Activated CD4-positive, alpha-beta T cell treated with anti-CD3 and anti-CD28 coated beads, Interleukin-2, amount 10 ng/mL, durations not matched to agents 24 days and 14 days (primary cell): ENCODE measurements around the gene DEAF1. TPM values are rescaled to one million over a fixed set of nuclear protein-coding genes. Genes with fewer than 3 reads are reported as not detected.
"Not testable (repeated sequence)": the region's sequence is repeated elsewhere in the genome, so short reads cannot be mapped to it uniquely, and the experiment has no call there.

ENCODE experiments used
- DNase-seq: peaks from one replicate; pipeline ENCODE4 v3.0.0; 2022
- H3K27ac Mint-ChIP-seq: one replicate; pipeline ENCODE4 v1.8.0; 2022; ENCODE audit warnings: mild to moderate bottlenecking, mixed read lengths
- H3K27me3 Mint-ChIP-seq: one replicate; pipeline ENCODE4 v1.8.0; 2022; ENCODE audit warnings: mixed read lengths
- H3K36me3 Mint-ChIP-seq: one replicate; pipeline ENCODE4 v1.8.0; 2022; ENCODE audit warnings: low read depth, mild to moderate bottlenecking, mixed read lengths
- H3K4me1 Mint-ChIP-seq: one replicate; pipeline ENCODE4 v1.8.0; 2021; ENCODE audit warnings: mixed read lengths
- H3K4me3 Mint-ChIP-seq: one replicate; pipeline ENCODE4 v1.8.0; 2022; ENCODE audit warnings: mild to moderate bottlenecking, moderate library complexity, mixed read lengths
- H3K9me3 Mint-ChIP-seq: one replicate; pipeline ENCODE4 v1.8.0; 2021; ENCODE audit warnings: mixed read lengths
- intact Hi-C: fragments of 100-400 bp; cut with micrococcal nuclease; formaldehyde crosslinking; loops from one replicate; pipeline ENCODE4 v1.15.1; 2023
- total RNA-seq: library from RNA; stranded (reverse); gene quantifications from 2 replicates; pipeline ENCODE4 v1.2.3, GENCODE V29; 2022

The DEAF1 gene
- total RNA-seq, 1 donor from 2014 or later = 66.3 TPM

DNA sequence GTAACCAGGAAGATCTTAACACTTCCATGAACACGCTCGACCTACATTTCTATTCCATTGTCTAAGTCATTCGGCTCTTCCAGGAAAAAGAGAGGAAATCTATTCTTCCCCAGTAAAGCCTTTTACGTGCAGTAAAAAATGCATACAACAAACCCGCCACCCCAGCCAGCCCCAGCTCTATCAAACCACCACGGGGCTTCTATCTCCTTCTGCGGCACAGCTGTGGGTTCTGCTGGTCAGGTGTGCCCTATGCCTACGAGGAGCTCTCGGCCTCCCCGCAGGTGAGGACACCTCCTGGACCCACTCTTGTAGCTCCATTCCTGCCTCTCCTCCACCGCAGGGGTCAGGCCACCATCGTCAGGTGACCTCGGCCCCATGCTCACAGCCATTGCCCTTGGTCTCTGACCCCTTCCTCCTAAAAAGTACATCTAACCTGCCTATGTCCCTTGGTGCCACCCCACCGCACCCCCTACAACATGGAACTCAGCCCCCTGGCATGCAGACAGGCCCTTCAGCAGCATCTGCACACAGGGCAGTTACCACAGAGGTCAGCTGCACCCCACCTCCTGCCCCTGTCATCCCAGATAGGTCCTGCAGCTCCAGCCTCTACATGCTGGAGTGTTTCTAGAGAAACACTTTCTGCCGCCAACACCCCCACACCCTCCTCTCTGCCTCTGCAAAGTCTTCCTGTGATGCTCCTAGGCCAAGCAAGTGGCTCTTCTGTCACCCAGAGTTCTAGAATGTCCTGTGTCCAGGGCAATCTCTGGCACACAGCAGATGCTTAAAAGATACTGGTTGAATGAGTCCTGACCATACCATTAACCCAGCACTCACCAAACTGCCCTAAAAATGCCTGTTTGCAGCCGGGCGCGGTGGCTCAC lies 3.1 kb downstream of the DEAF1 start:
- Mint-ChIP-seq H3K4me1 (peaks cover 37% of the 10 kb centered on the region), H3K4me3 (peak overlapping the region; percentile 90), H3K27me3 (no peaks in the 10 kb centered on the region), H3K9me3 (no peaks in the 10 kb centered on the region), H3K27ac (peak overlapping the region; percentile 59), H3K36me3 (peaks cover 28% of the 10 kb centered on the region)
- peak; percentile 63 for DNase-seq
- intact Hi-C loops = no loop called here

DNA sequence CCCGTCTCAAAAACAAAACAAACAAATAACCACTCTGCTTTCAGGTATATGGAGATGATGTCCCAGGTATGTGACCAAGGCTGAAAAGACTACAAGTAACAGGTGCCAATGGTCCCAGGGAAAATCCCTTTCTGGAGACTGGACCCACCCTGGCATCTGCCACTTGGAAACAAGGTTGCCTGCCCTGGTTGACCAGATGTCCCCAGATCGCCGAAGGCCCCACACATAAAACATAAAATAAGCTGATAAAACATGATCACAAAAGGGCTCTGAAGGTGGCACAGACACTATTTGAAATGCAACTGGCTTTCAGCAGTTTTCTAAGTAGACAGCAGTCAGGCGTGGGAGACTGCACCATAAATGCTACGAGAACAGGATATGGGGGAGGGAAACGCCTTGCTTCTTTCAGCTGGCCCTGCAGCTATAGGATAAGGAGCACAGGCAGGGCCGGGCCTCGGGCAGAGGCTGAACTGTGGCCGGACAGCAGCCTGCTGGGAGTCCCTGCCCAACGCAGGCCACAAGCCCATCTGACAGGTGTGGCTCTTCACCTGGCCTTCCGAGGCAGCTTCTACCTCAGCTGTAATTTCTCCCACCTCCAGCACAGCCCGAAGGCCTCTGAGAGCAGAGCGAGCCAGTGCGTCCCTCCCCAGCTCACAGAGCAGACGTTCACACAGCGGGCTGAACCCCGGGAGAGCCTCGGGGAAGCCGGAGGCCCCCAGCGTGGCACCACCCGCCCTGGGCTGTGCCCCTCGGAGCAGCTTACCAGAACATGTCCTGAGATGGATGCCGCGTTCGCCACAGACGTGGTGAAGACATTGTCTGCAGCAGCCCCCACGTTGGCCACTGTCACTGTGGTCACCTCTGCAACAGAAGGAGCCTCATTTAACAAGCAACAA lies 4.0 kb downstream of the DEAF1 start:
- Mint-ChIP-seq H3K27ac (peak overlapping the region; percentile 40), H3K4me3 (peak overlapping the region; percentile 90), H3K36me3 (peaks cover 34% of the 10 kb centered on the region), H3K27me3 (no peaks in the 10 kb centered on the region), H3K4me1 (peaks cover 36% of the 10 kb centered on the region), H3K9me3 (no peaks in the 10 kb centered on the region)
- DNase-seq = peak; percentile 79
- intact Hi-C loops = no loop called here

DNA sequence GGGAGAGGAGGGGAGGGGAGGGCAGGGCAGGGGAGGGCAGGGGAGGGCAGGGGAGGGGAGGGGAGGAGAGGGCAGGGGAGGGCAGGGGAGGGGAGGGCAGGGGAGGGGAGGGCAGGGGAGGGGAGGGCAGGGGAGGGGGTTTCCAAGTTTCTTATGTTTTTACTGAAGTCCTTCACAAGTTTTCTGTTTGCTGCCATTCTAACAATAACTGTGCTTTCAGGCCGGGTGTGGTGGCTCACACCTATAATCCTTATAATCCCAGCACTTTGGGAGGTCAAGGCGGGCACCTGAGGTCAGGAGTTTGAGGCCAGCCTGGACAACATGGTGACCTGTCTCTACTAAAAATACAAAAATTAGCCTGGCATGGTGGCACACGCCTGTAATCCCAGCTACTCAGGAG lies 4.8 kb downstream of the DEAF1 start:
- H3K4me3 Mint-ChIP-seq, H3K27me3 Mint-ChIP-seq, intact Hi-C loops, DNase-seq, H3K27ac Mint-ChIP-seq, H3K9me3 Mint-ChIP-seq: not testable (repeated sequence)
- peaks cover 37% of the 10 kb centered on the region for H3K36me3 Mint-ChIP-seq
- peaks cover 36% of the 10 kb centered on the region for H3K4me1 Mint-ChIP-seq

DNA sequence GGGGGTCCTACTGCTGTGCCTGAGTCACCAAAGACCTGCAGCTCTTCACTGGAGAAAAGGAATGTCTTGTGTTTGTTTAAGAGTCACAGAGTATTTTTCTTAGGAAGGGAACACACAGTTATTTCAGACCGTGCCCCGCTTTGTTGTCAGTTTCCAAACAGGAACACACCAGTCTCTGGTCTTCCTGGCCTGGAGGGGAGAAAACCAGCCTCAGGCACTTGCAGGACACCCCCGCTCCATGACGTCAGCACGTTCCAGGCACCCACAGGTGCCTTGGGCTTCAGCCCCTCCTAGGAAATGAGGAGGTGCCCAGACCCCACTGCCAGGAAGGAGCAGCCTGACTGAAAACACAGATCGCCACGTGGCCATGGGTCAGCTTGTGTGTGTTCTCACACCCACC lies 5.4 kb downstream of the DEAF1 start:
- intact Hi-C loops = no loop called here
- peaks cover 39% of the 10 kb centered on the region for H3K36me3 Mint-ChIP-seq
- no peak for DNase-seq
- H3K27ac Mint-ChIP-seq = peak overlapping the region; percentile 53
- H3K9me3 Mint-ChIP-seq = no peaks in the 10 kb centered on the region
- peaks cover 36% of the 10 kb centered on the region for H3K4me1 Mint-ChIP-seq
- no peak overlapping the region for H3K4me3 Mint-ChIP-seq
- no peaks in the 10 kb centered on the region for H3K27me3 Mint-ChIP-seq

DNA sequence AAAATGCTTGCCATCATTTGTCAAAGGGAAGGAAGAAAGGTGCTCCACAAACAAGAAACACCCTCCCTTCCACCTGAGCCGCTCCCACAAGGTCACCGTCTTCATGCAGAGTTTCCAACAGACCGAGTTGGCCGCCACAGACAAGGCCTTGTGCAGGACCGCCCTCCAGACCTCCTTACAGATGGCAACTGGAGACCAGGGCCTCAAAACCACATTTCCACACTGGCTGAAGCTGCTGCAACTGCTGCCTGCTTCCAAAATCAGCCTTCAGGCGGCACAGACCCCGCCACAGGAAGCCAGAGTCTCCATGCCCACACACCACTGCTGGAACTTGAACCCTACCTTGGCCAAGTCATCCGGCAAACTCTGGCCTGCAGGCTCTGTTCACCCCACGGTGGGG lies 6.3 kb downstream of the DEAF1 start:
- DNase-seq = no peak
- peaks cover 47% of the 10 kb centered on the region for H3K36me3 Mint-ChIP-seq
- H3K9me3 Mint-ChIP-seq = no peaks in the 10 kb centered on the region
- H3K4me1 Mint-ChIP-seq = peaks cover 36% of the 10 kb centered on the region
- H3K27ac Mint-ChIP-seq = no peak overlapping the region
- intact Hi-C loops = no loop called here
- H3K27me3 Mint-ChIP-seq = no peaks in the 10 kb centered on the region
- H3K4me3 Mint-ChIP-seq = no peak overlapping the region

GRCh38 chr11:687751-688150 lies 7.3 kb downstream of the DEAF1 start:
- Mint-ChIP-seq H3K36me3 (peaks cover 52% of the 10 kb centered on the region), H3K4me3 (no peak overlapping the region), H3K9me3 (no peaks in the 10 kb centered on the region), H3K4me1 (peaks cover 27% of the 10 kb centered on the region), H3K27me3 (no peaks in the 10 kb centered on the region), H3K27ac (no peak overlapping the region)
- DNase-seq = no peak
- intact Hi-C loops = no loop called here

DNA sequence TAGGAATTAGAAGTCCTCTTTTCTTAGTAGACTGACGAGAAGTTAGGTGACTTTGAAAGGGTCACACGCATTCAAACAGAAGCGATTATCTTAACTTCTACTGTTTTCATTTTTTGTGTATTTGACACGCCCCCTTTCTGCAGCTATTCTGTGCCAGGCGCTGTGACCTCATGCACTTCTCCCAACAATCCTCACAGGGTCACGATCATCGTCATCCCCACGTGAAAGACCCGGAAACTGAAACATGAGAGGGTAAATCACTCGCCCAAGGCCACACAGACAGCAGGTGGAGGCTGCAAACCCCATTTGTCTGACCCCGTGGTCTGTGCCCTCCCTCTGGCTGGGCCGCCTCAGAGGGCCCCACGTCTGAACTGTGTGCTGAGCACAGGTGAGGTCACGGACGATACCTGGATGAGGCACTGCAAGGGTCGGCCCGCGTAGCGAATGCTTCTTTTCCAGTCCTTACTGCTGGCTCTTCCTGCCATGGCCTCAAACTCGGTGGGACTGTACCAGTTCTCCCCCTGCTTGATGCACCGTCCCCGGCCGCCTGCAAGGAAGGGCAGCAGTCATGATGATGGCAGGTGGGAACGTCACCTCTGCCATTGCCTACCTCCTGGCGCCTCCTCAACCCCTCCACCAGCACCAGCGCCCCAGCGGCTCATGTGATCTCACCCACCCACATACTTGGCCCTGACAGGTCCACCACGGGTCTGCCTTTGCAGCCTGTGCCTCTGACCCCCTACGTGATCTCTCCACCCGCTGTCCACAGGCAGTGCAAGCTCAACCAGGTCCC lies 8.4 kb downstream of the DEAF1 start:
- intact Hi-C loops = no loop called here
- Mint-ChIP-seq H3K4me1 (peaks cover 18% of the 10 kb centered on the region), H3K36me3 (peaks cover 60% of the 10 kb centered on the region), H3K4me3 (no peak overlapping the region), H3K27me3 (no peaks in the 10 kb centered on the region), H3K9me3 (no peaks in the 10 kb centered on the region), H3K27ac (peak overlapping the region; percentile 20)
- DNase-seq = no peak

- Mint-ChIP-seq H3K4me1 (no peaks in the 10 kb centered on the region), H3K27me3 (no peaks in the 10 kb centered on the region), H3K4me3 (no peak overlapping the region), H3K9me3 (no peaks in the 10 kb centered on the region), H3K27ac (no peak overlapping the region), H3K36me3 (peaks cover 60% of the 10 kb centered on the region)
- intact Hi-C loops = no loop called here
- no peak for DNase-seq
Observed at GRCh38 chr11:680970-681369, 14.1 kb downstream of the DEAF1 start.

DNA sequence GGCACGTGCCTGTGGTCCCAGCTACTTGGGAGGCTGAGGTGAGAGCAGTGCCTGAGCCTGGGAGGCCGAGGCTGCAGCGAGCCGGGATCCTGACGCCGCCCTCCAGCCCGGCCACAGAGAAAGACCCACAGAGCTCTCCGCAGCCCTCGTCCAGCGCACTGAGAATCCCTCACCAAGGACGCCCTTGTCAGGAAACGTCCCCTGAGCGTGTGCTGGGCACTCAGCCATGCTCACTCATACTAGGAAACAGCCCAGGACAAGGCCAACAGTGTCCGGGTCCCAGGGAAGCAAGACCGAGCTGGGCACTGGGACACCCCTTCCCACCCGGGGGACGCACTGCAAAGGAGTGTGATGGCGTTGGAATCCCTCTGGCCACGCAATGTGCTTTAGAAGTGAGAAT lies 14.5 kb downstream of the DEAF1 start:
- Mint-ChIP-seq H3K4me1 (no peaks in the 10 kb centered on the region), H3K9me3 (no peaks in the 10 kb centered on the region), H3K27ac (no peak overlapping the region), H3K27me3 (no peaks in the 10 kb centered on the region), H3K4me3 (no peak overlapping the region), H3K36me3 (peaks cover 60% of the 10 kb centered on the region)
- intact Hi-C loops = no loop called here
- DNase-seq = no peak

GRCh38 chr11:679271-680207 lies 15.5 kb downstream of the DEAF1 start:
- no peak overlapping the region for H3K4me3 Mint-ChIP-seq
- peaks cover 60% of the 10 kb centered on the region for H3K36me3 Mint-ChIP-seq

GRCh38 chr11:678297-678696 lies 16.7 kb downstream of the DEAF1 start:
- H3K27me3 Mint-ChIP-seq = no peaks in the 10 kb centered on the region
- no peak for DNase-seq
- H3K36me3 Mint-ChIP-seq = peaks cover 57% of the 10 kb centered on the region
- H3K4me3 Mint-ChIP-seq = no peak overlapping the region
- intact Hi-C loops = no loop called here
- H3K4me1 Mint-ChIP-seq = peaks cover 2% of the 10 kb centered on the region
- no peak overlapping the region for H3K27ac Mint-ChIP-seq
- H3K9me3 Mint-ChIP-seq = no peaks in the 10 kb centered on the region

More at GRCh38 chr11:679271-680207, 15.5 kb downstream of the DEAF1 start:
- no peak for DNase-seq
- H3K4me1 Mint-ChIP-seq = no peaks in the 10 kb centered on the region
- intact Hi-C loops = no loop called here
- H3K27me3 Mint-ChIP-seq = no peaks in the 10 kb centered on the region
- H3K27ac Mint-ChIP-seq = no peak overlapping the region
- H3K9me3 Mint-ChIP-seq = no peaks in the 10 kb centered on the region

DNA sequence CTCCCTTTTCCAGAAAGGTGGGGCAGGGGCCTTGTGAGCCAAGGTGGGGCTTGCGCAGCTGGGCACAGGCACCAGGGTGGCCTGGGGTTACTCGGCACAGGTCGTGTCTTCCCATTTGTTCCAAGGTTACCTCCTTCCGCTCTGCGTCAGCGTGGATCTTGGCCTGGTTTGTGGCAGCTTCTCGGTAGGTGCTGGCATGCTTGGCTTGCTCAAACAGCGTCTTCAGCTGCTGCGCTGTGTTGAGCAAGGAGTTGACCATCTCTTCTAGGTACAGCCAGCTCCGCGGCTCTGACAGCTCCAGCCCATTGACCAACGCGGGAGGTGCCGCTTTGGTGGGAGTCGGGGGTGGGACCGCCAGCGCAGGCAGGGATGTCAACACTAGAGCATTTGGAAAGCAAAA lies 20.6 kb downstream of the DEAF1 start:
- no peak overlapping the region for H3K4me3 Mint-ChIP-seq
- no peaks in the 10 kb centered on the region for H3K27me3 Mint-ChIP-seq
- DNase-seq = no peak
- H3K9me3 Mint-ChIP-seq = no peaks in the 10 kb centered on the region
- H3K27ac Mint-ChIP-seq = no peak overlapping the region
- intact Hi-C loops = no loop called here
- H3K36me3 Mint-ChIP-seq = peaks cover 37% of the 10 kb centered on the region
- peaks cover 2% of the 10 kb centered on the region for H3K4me1 Mint-ChIP-seq

DNA sequence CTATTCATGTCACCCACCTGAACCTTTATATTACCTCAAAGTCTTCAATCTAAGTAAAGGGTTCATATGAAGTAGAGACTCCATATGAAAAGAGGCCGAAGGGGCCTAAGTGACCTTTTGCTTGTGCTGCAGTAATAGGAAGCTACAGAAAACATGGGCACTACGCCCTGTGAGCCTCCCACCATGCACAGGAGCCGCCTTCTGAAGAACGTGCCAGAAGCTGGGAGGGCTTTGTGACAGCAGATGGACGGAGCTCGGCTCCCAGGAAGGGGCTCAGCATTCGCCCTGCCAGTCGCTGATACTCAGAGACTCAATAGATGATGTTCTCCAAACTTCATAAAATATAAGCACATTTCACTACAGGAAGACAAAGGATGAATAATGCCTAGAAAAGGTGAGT lies 21.2 kb downstream of the DEAF1 start:
- Mint-ChIP-seq H3K9me3 (no peaks in the 10 kb centered on the region), H3K27me3 (no peaks in the 10 kb centered on the region), H3K4me1 (peaks cover 2% of the 10 kb centered on the region), H3K36me3 (peaks cover 37% of the 10 kb centered on the region), H3K27ac (no peak overlapping the region), H3K4me3 (no peak overlapping the region)
- DNase-seq = no peak
- intact Hi-C loops = no loop called here
